B cell (primary cell): ENCODE measurements around the gene ADAMTS14. TPM values are rescaled to one million over a fixed set of nuclear protein-coding genes. Genes with fewer than 3 reads are reported as not detected.

Experiments used
- ATAC-seq: fragments of 200-7000 bp; cut with Tn5 transposase; one replicate; pipeline ENCODE4 v1.10.0; 2021; ENCODE audit warnings: low read depth, mild to moderate bottlenecking, moderate number of reproducible peaks, moderate library complexity
- CTCF ChIA-PET: fragments of 350-600 bp; sonication (Branson Sonifier 250); formaldehyde crosslinking; loops from one replicate; lab custom pipeline; 2021; ENCODE audit warnings: antibody characterized with exemption, inconsistent platforms; lab: Charles Lee
- POLR2A ChIA-PET: fragments of 350-600 bp; sonication (Branson Sonifier 250); formaldehyde crosslinking; loops from one replicate; lab custom pipeline; 2021; ENCODE audit warnings: antibody characterized with exemption; lab: Charles Lee
- DNase-seq: peaks from one replicate; pipeline ENCODE4 v3.0.0; 2013
- H2AFZ ChIP-seq: 2 replicates; pipeline ENCODE4 v1.6.1; 2012; ENCODE audit warnings: mild to moderate bottlenecking, low read depth, low read length; ENCODE audit not compliant: insufficient read depth, poor library complexity, severe bottlenecking
- H3K27ac ChIP-seq, 2 donors: 1 replicate in 1 of 2; 2 replicates in 1 of 2; pipeline ENCODE4 v1.5.1; 2012 to 2013; ENCODE audit warnings: low read length in 2 of 2, mild to moderate bottlenecking in 2 of 2, moderate library complexity in 1 of 2
- H3K27me3 ChIP-seq, 4 experiments: fragments of 200-600 bp in 1 of 4; sonication (generic) in 1 of 4; replicated peaks in 1 of 4; 1 replicate in 2 of 4; 2 replicates in 2 of 4; pipeline versions ENCODE4 v1.6.1 to v1.7.0; 2013 to 2016; ENCODE audit warnings: low read length in 3 of 4, mild to moderate bottlenecking in 2 of 4, mixed read lengths in 1 of 4, moderate library complexity in 1 of 4; ENCODE audit not compliant: insufficient read depth in 4 of 4, control insufficient read depth in 3 of 4; ENCODE audit errors: control extremely low read depth in 1 of 4
- H3K36me3 ChIP-seq, 2 experiments: replicated peaks in 1 of 2; 1 replicate in 1 of 2; 2 replicates in 1 of 2; pipeline versions ENCODE4 v1.6.1 to v1.7.1; 2013; ENCODE audit warnings: low read length in 1 of 2; ENCODE audit not compliant: insufficient read depth in 2 of 2, control insufficient read depth in 1 of 2; ENCODE audit errors: control extremely low read depth in 1 of 2, extremely low read depth in 1 of 2
- H3K4me1 ChIP-seq, 2 donors: fragments of 200-600 bp in 1 of 2; sonication (generic) in 1 of 2; 1 replicate in 1 of 2; 2 replicates in 1 of 2; pipeline versions ENCODE4 v1.5.1 to v1.6.1; 2013 to 2017; ENCODE audit warnings: low read length in 2 of 2; ENCODE audit not compliant: control insufficient read depth in 2 of 2, insufficient read depth in 2 of 2
- H3K4me2 ChIP-seq: replicated peaks from 2 replicates; pipeline ENCODE3; 2012; ENCODE audit warnings: mild to moderate bottlenecking, low read depth, low read length; ENCODE audit not compliant: poor library complexity, severe bottlenecking
- H3K4me3 ChIP-seq, 5 experiments: fragments of 200-600 bp in 1 of 5; sonication (generic) in 1 of 5; 1 replicate in 3 of 5; 2 replicates in 2 of 5; pipeline versions ENCODE4 v1.5.1 to v1.7.0; 2011 to 2016; ENCODE audit warnings: low read length in 4 of 5, mild to moderate bottlenecking in 4 of 5, low read depth in 2 of 5, control low read depth in 1 of 5, moderate library complexity in 1 of 5; ENCODE audit not compliant: insufficient read depth in 1 of 5; ENCODE audit errors: control extremely low read depth in 1 of 5, extremely low read depth in 1 of 5
- H3K79me2 ChIP-seq: fragments of 200-600 bp; sonication (generic); one replicate; pipeline ENCODE4 v1.6.0; 2016; ENCODE audit warnings: low read length; ENCODE audit not compliant: control insufficient read depth, insufficient read depth
- H3K9ac ChIP-seq: fragments of 200-600 bp; sonication (generic); 2 replicates; pipeline ENCODE4 v1.6.1; 2017; ENCODE audit warnings: mild to moderate bottlenecking, low read length, moderate library complexity
- H3K9me3 ChIP-seq, 3 donors: one replicate each; pipeline versions ENCODE4 v1.6.1 to v1.7.1; 2013; ENCODE audit warnings: low read length in 2 of 3; ENCODE audit not compliant: control insufficient read depth in 2 of 3, insufficient read depth in 1 of 3; ENCODE audit errors: control extremely low read depth in 1 of 3
- H4K20me1 ChIP-seq: 2 replicates; pipeline ENCODE4 v1.6.0; 2012; ENCODE audit warnings: mild to moderate bottlenecking, low read length; ENCODE audit not compliant: insufficient read depth, control insufficient read depth, poor library complexity, severe bottlenecking
- H3K27ac Mint-ChIP-seq: one replicate; pipeline ENCODE4 v1.8.0; 2021; ENCODE audit warnings: mixed read lengths
- H3K27me3 Mint-ChIP-seq: one replicate; pipeline ENCODE4 v1.8.0; 2021; ENCODE audit warnings: mixed read lengths
- H3K4me1 Mint-ChIP-seq: one replicate; pipeline ENCODE4 v1.8.0; 2021; ENCODE audit warnings: mixed read lengths
- H3K4me3 Mint-ChIP-seq: one replicate; pipeline ENCODE4 v1.8.0; 2021; ENCODE audit warnings: mixed read lengths
- H3K9me3 Mint-ChIP-seq: one replicate; pipeline ENCODE4 v1.8.0; 2022; ENCODE audit warnings: mixed read lengths; ENCODE audit not compliant: insufficient read depth
- CTCF ChIP-seq: fragments of 200-600 bp; IDR thresholded peaks from one replicate; pipeline ENCODE4 v1.8.0; 2022; ENCODE audit warnings: antibody characterized with exemption, mild to moderate bottlenecking
- EZH2 ChIP-seq: IDR thresholded peaks from 2 replicates; pipeline ENCODE4 v1.6.1; 2012; ENCODE audit warnings: borderline replicate concordance, low read depth, mild to moderate bottlenecking, moderate library complexity, low read length; ENCODE audit not compliant: insufficient read depth, poor library complexity, severe bottlenecking
- WGBS: methylation state at CpG from one replicate; pipeline ENCODE4 v1.1.5; 2013; ENCODE audit warnings: missing lambda C conversion rate; ENCODE audit not compliant: insufficient coverage; 5-methylcytosine and 5-hydroxymethylcytosine counted together
- intact Hi-C: fragments of 100-400 bp; cut with micrococcal nuclease; formaldehyde crosslinking; loops from one replicate; pipeline ENCODE4 v1.10.0; 2022
- polyA plus RNA-seq: library from polyadenylated mRNA; depleted of rRNA; stranded (reverse); fragments of >200 nt; gene quantifications from 2 replicates; pipeline ENCODE4 v1.2.3, GENCODE V29; 2012
- total RNA-seq, 2 donors: library from RNA; stranded (reverse); fragments of 120-200 nt in 1 of 2; gene quantifications; 1 replicate in 1 of 2; 2 replicates in 1 of 2; pipeline versions ENCODE4 v1.2.3 to v1.2.4, GENCODE V29; 2013 to 2022

ADAMTS14 gene
- total and polyA plus RNA-seq, 2 donors (not counting 1 experiment from before 2014, with no cell fraction given) = not detected

GRCh38 chr10:70748801-70749573 lies 76.7 kb downstream of the ADAMTS14 start:
- Histone ChIP-seq H3K4me2 (no peak overlapping the region), H3K79me2 (no peaks in the 10 kb centered on the region), H3K4me1 (no peaks in the 10 kb centered on the region), H3K4me3 (no peak overlapping the region), H2AFZ (no peak overlapping the region), H3K27ac (no peak overlapping the region), H3K9me3 (no peaks in the 10 kb centered on the region), H4K20me1 (no peaks in the 10 kb centered on the region), H3K36me3 (no peaks in the 10 kb centered on the region), H3K27me3 (no peaks in the 10 kb centered on the region), H3K9ac (no peak overlapping the region)
- H3K4me1 Mint-ChIP-seq = no peaks in the 10 kb centered on the region
- ChIA-PET CTCF (no interaction called here), POLR2A (no interaction called here)
- no peak overlapping the region for H3K4me3 Mint-ChIP-seq
- ATAC-seq = no peak
- no peak overlapping the region for H3K27ac Mint-ChIP-seq
- H3K9me3 Mint-ChIP-seq = no peaks in the 10 kb centered on the region
- no peak for DNase-seq
- WGBS = 97% methylated on average over 8 of the region's 10 CpGs
- intact Hi-C loops = no loop called here
- TF ChIP-seq EZH2 (no peak), CTCF (no peak)
- no peaks in the 10 kb centered on the region for H3K27me3 Mint-ChIP-seq

GRCh38 chr10:70749756-70750155 lies 77.5 kb downstream of the ADAMTS14 start:
- ChIA-PET CTCF (no interaction called here), POLR2A (no interaction called here)
- intact Hi-C loops = no loop called here
- no peak overlapping the region for H3K4me2 ChIP-seq
- H3K4me1 ChIP-seq = no peaks in the 10 kb centered on the region
- no peaks in the 10 kb centered on the region for H4K20me1 ChIP-seq
- no peak for DNase-seq
- H3K27me3 ChIP-seq = no peaks in the 10 kb centered on the region
- H3K4me3 Mint-ChIP-seq = no peak overlapping the region
- no peak for ATAC-seq
- H3K4me3 ChIP-seq = no peak overlapping the region
- H3K9me3 Mint-ChIP-seq = no peaks in the 10 kb centered on the region
- no peak overlapping the region for H3K27ac ChIP-seq
- no peak overlapping the region for H3K9ac ChIP-seq
- no peaks in the 10 kb centered on the region for H3K27me3 Mint-ChIP-seq
- H3K27ac Mint-ChIP-seq = no peak overlapping the region
- H3K4me1 Mint-ChIP-seq = no peaks in the 10 kb centered on the region
- no peaks in the 10 kb centered on the region for H3K9me3 ChIP-seq
- TF ChIP-seq CTCF = no peak
- no peak for TF ChIP-seq EZH2
- no peaks in the 10 kb centered on the region for H3K79me2 ChIP-seq
- no peak overlapping the region for H2AFZ ChIP-seq
- WGBS = 100% methylated on average over 4 of the region's 10 CpGs
- H3K36me3 ChIP-seq = no peaks in the 10 kb centered on the region
